Endodermal cell (in vitro differentiated cells): Measurements from ENCODE around the gene AK4. TPM values are rescaled to one million over a fixed set of nuclear protein-coding genes. Genes with fewer than 3 reads are reported as not detected.

Source experiments
- DNase-seq: peaks from one replicate; pipeline ENCODE4 v3.0.0-alpha.2; 2017
- H3K27ac ChIP-seq: 2 replicates; pipeline ENCODE4 v1.5.1; 2013; ENCODE audit warnings: mild to moderate bottlenecking, low read depth, low read length, moderate library complexity
- H3K27me3 ChIP-seq: 2 replicates; pipeline ENCODE4 v1.6.1; 2013; ENCODE audit warnings: mild to moderate bottlenecking, low read length, moderate library complexity; ENCODE audit not compliant: insufficient read depth, control insufficient read depth, poor library complexity, severe bottlenecking
- H3K36me3 ChIP-seq: 2 replicates; pipeline ENCODE4 v1.7.0; 2013; ENCODE audit warnings: mild to moderate bottlenecking, low read length, moderate library complexity; ENCODE audit not compliant: control insufficient read depth, insufficient read depth
- H3K4me1 ChIP-seq: one replicate; pipeline ENCODE4 v1.7.0; 2013; ENCODE audit warnings: low read length; ENCODE audit not compliant: control insufficient read depth, insufficient read depth
- H3K4me3 ChIP-seq: 2 replicates; pipeline ENCODE4 v1.5.1; 2013; ENCODE audit warnings: mild to moderate bottlenecking, low read length, moderate library complexity
- H3K9ac ChIP-seq: 2 replicates; pipeline ENCODE4 v1.6.1; 2013; ENCODE audit warnings: mild to moderate bottlenecking, low read length, moderate library complexity; ENCODE audit not compliant: poor library complexity, severe bottlenecking; ENCODE audit errors: extremely low read depth
- H3K9me3 ChIP-seq: 2 replicates; pipeline ENCODE4 v1.6.1; 2013; ENCODE audit warnings: mild to moderate bottlenecking, low read length, moderate library complexity; ENCODE audit not compliant: control insufficient read depth
- H3K27ac Mint-ChIP-seq: 2 replicates; pipeline ENCODE4 v1.8.0; 2020; ENCODE audit warnings: mixed read lengths
- H3K27me3 Mint-ChIP-seq: 2 replicates; pipeline ENCODE4 v1.8.0; 2021; ENCODE audit warnings: mild to moderate bottlenecking, mixed read lengths; ENCODE audit not compliant: insufficient read depth
- H3K36me3 Mint-ChIP-seq: 2 replicates; pipeline ENCODE4 v1.8.0; 2020; ENCODE audit warnings: low read depth, mixed read lengths
- H3K4me1 Mint-ChIP-seq: 2 replicates; pipeline ENCODE4 v1.8.0; 2020; ENCODE audit warnings: mixed read lengths
- H3K4me3 Mint-ChIP-seq: 2 replicates; pipeline ENCODE4 v1.8.0; 2020; ENCODE audit warnings: mild to moderate bottlenecking, moderate library complexity, mixed read lengths
- H3K9me3 Mint-ChIP-seq: 2 replicates; pipeline ENCODE4 v1.8.0; 2020; ENCODE audit warnings: mild to moderate bottlenecking, mixed read lengths
- CTCF ChIP-seq: fragments of 200-600 bp; sonication (generic); conservative IDR thresholded peaks from 2 replicates; pipeline ENCODE4 v1.5.0; 2021; ENCODE audit warnings: antibody characterized with exemption, mild to moderate bottlenecking
- WGBS, 2 experiments: methylation state at CpG; one replicate each; pipeline versions ENCODE4 v1.1.5 to v1.1.7; 2013; ENCODE audit warnings: missing lambda C conversion rate in 2 of 2, mixed read lengths in 1 of 2; ENCODE audit not compliant: insufficient coverage in 1 of 2, insufficient read length in 1 of 2; 5-methylcytosine and 5-hydroxymethylcytosine counted together
- total RNA-seq, 2 donors: library from RNA; stranded (reverse); fragmentation: NEBNext Ultra II Directional in 1 of 2; extraction: Animal tissue kit (Norgen Biotek cat#: 25700) in 1 of 2; gene quantifications; 2 replicates in 1 of 2; 3 replicates in 1 of 2; pipeline ENCODE4 v1.2.1, GENCODE V29; 2021

The AK4 gene
- total RNA-seq, 2 donors from 2014 or later: 118 to 139 TPM

DNA sequence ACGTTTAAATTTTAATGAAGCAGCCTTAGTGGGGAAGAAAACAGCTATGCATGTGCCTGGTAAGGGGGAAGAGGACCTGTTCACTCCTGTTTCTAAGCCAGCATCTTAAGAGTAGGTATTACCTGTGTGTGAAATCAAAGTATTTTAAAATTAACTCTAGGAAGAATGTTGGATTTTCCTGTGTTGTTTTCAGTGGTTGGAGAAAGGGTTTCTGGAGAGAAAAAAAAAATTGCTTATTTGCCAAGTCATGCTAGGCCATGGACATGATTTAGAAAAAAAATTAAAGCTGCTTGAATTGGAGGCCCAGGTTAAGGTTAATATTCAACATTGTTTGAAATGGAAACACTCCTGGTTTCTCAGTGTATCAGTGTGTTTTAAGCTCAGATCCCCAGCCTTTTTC is 118.5 kb downstream of the AK4 start:
- 9% methylated on average over 1 of the region's 1 CpG for WGBS, 2 experiments
- Mint-ChIP-seq H3K9me3 (no peaks in the 10 kb centered on the region), H3K4me1 (peaks cover 17% of the 10 kb centered on the region), H3K27ac (no peak overlapping the region), H3K36me3 (no peaks in the 10 kb centered on the region), H3K4me3 (peak overlapping the region; percentile 49), H3K27me3 (peaks cover 8% of the 10 kb centered on the region)
- H3K9me3 ChIP-seq: no peaks in the 10 kb centered on the region
- peaks cover 5% of the 10 kb centered on the region for H3K4me1 ChIP-seq
- TF ChIP-seq CTCF: no peak
- H3K36me3 ChIP-seq: no peaks in the 10 kb centered on the region
- no peak for DNase-seq
- no peak overlapping the region for H3K9ac ChIP-seq
- no peak overlapping the region for H3K27ac ChIP-seq
- H3K27me3 ChIP-seq: no peaks in the 10 kb centered on the region
- peak overlapping the region; percentile 79 for H3K4me3 ChIP-seq

DNA sequence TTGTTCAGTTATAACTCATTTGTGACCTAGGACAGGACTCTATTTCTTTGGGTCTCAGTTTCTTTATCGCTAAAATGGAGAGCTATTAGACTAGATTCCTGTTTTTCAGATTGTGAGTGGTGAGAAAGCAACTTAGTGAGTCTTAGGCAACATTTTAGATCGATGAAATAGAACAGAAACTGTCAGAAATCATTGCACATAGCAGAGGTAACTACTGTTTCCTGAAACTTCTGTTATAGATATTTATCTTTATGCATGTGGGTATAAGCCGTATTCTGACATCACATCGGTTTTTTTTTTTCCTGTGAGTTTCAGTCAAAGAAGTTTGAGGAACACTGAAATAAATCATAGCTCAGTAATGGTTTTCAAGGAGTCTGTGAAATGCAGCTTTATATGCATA is 119.3 kb downstream of the AK4 start:
- H3K27me3 ChIP-seq: no peaks in the 10 kb centered on the region
- Mint-ChIP-seq H3K4me3 (no peak overlapping the region), H3K4me1 (peaks cover 17% of the 10 kb centered on the region), H3K9me3 (no peaks in the 10 kb centered on the region), H3K27me3 (peaks cover 8% of the 10 kb centered on the region), H3K27ac (no peak overlapping the region), H3K36me3 (no peaks in the 10 kb centered on the region)
- no peak overlapping the region for H3K4me3 ChIP-seq
- DNase-seq: no peak
- 95 to 98% methylated on average over 3 to 4 of the region's 4 CpGs for WGBS, 2 experiments
- H3K27ac ChIP-seq: no peak overlapping the region
- no peaks in the 10 kb centered on the region for H3K36me3 ChIP-seq
- no peak overlapping the region for H3K9ac ChIP-seq
- peaks cover 5% of the 10 kb centered on the region for H3K4me1 ChIP-seq
- no peaks in the 10 kb centered on the region for H3K9me3 ChIP-seq
- no peak for TF ChIP-seq CTCF

DNA sequence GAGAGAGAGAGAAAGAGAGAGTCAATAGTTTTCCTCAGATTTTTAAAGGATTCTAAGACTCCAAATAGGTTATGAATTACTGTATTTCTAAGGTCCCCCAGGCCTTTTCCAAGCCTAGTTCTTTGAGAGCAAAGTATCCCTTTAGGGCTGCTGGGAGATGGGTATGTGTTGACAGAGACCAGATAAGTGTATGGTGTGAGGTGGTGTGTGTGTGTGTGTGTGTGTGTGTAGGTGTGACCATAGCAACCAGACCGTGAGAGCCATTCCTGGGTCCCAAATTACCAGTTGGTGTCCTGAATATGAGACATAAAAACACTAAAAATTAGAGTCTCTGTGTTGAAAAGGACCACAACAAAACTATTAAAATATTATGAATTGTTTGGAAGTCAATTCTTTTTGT is 119.7 kb downstream of the AK4 start:
- H3K9me3 ChIP-seq: no peaks in the 10 kb centered on the region
- H3K27ac ChIP-seq: no peak overlapping the region
- H3K9ac ChIP-seq: no peak overlapping the region
- no peak overlapping the region for H3K4me3 ChIP-seq
- WGBS, 2 experiments: 54% methylated on average over 1 of the region's 1 CpG; no CpG with 5 or more reads in 1 of the 2 experiments
- Mint-ChIP-seq H3K36me3 (no peaks in the 10 kb centered on the region), H3K27ac (no peak overlapping the region), H3K4me1 (peaks cover 17% of the 10 kb centered on the region), H3K4me3 (no peak overlapping the region), H3K9me3 (no peaks in the 10 kb centered on the region), H3K27me3 (peaks cover 7% of the 10 kb centered on the region)
- H3K27me3 ChIP-seq: no peaks in the 10 kb centered on the region
- no peaks in the 10 kb centered on the region for H3K36me3 ChIP-seq
- peak; percentile 54 for DNase-seq
- peaks cover 5% of the 10 kb centered on the region for H3K4me1 ChIP-seq
- TF ChIP-seq CTCF: no peak
